HCT116 (cell line): ENCODE results near the gene ARSI. TPM values are rescaled to one million over a fixed set of nuclear protein-coding genes. Genes with fewer than 3 reads are reported as not detected.

ENCODE experiments used
- ATAC-seq: fragments of 200-7000 bp; cut with Tn5 transposase; 2 replicates; pipeline ENCODE4 v1.9.1; 2020; ENCODE audit warnings: mild to moderate bottlenecking, moderate library complexity
- BruUV-seq: library from RNA; stranded (reverse); fragments of 400-500 nt; replicated peaks from 2 replicates; lab custom pipeline; 2021; lab: Mats Ljungman, UMichigan
- CTCF ChIA-PET: fragments of 300-600 bp; sonication (Branson Sonifier 250); formaldehyde crosslinking; loops from one replicate; lab custom pipeline; 2021; ENCODE audit warnings: antibody characterized with exemption; lab: Charles Lee
- POLR2A ChIA-PET: fragments of 300-600, 350-600 bp; sonication (Branson Sonifier 250); formaldehyde crosslinking; loops from one replicate; lab custom pipeline; 2021; ENCODE audit warnings: antibody characterized with exemption; lab: Charles Lee
- RAD21 ChIA-PET, 2 experiments: fragments of 300-600 bp; sonication (Branson Sonifier 250); formaldehyde crosslinking; loops; one replicate each; lab custom pipeline; 2023; ENCODE audit warnings: low total read pairs in 2 of 2; ENCODE audit not compliant: uncharacterized antibody in 2 of 2, unreplicated experiment in 2 of 2, low non-redundant PET in 1 of 2; lab: Charles Lee
- DNase-seq: peaks from one replicate; pipeline ENCODE4 v3.0.0-alpha.2; 2010; ENCODE audit warnings: low read depth, low spot score
- H2AFZ ChIP-seq: fragments of 200-600 bp; shearing (Covaris generic), sonication (generic); 2 replicates; pipeline ENCODE4 v1.6.1; 2017; ENCODE audit warnings: low read depth, mixed run types, mixed read lengths, antibody characterized with exemption, low read length; ENCODE audit not compliant: poor library complexity, severe bottlenecking
- H3K27ac ChIP-seq: 2 replicates; pipeline ENCODE4 v1.5.1; 2012; ENCODE audit warnings: low read depth, low read length
- H3K27me3 ChIP-seq: fragments of 200-600 bp; sonication (generic); 2 replicates; pipeline ENCODE4 v1.6.1; 2016; ENCODE audit warnings: mixed run types, low read length, mixed read lengths; ENCODE audit not compliant: insufficient read depth
- H3K36me3 ChIP-seq, 2 experiments: fragments of 200-500 bp in 1 of 2; fragments of 200-600 bp in 1 of 2; sonication (Bioruptor generic) in 1 of 2; sonication (generic) in 1 of 2; 2 replicates each; pipeline versions ENCODE4 v1.5.1 to v1.6.1; 2014 to 2016; ENCODE audit warnings: low read length in 2 of 2, inconsistent platforms in 1 of 2, mixed read lengths in 1 of 2, mixed run types in 1 of 2; ENCODE audit not compliant: insufficient read depth in 2 of 2, control insufficient read depth in 1 of 2
- H3K4me1 ChIP-seq, 2 experiments: fragments of 200-600 bp in 1 of 2; sonication (generic) in 1 of 2; 2 replicates each; pipeline versions ENCODE4 v1.5.1 to v1.6.1; 2012 to 2017; ENCODE audit warnings: low read length in 2 of 2, inconsistent platforms in 1 of 2, mild to moderate bottlenecking in 1 of 2, mixed read lengths in 1 of 2, mixed run types in 1 of 2, moderate library complexity in 1 of 2; ENCODE audit not compliant: insufficient read depth in 2 of 2, control insufficient read depth in 1 of 2
- H3K4me2 ChIP-seq: fragments of 200-600 bp; sonication (generic); 2 replicates; pipeline ENCODE4 v1.6.1; 2017; ENCODE audit warnings: mixed run types, low read length, mixed read lengths
- H3K4me3 ChIP-seq, 2 experiments: fragments of 200-600 bp in 1 of 2; sonication (generic) in 1 of 2; replicated peaks in 1 of 2; 2 replicates each; pipeline ENCODE4 v1.5.1; 2011 to 2016; ENCODE audit warnings: low read length in 2 of 2, control low read depth in 1 of 2, low read depth in 1 of 2, mild to moderate bottlenecking in 1 of 2, mixed read lengths in 1 of 2, mixed run types in 1 of 2
- H3K79me2 ChIP-seq: fragments of 200-600 bp; sonication (generic); 2 replicates; pipeline ENCODE4 v1.6.1; 2017; ENCODE audit warnings: mild to moderate bottlenecking, mixed run types, low read length, moderate library complexity, mixed read lengths; ENCODE audit not compliant: insufficient read depth
- H3K9ac ChIP-seq: fragments of 200-600 bp; sonication (generic); 2 replicates; pipeline ENCODE4 v1.6.1; 2016; ENCODE audit warnings: low read length, mixed read lengths
- H3K9me2 ChIP-seq: fragments of 200-600 bp; sonication (generic), shearing (Covaris generic); 2 replicates; pipeline ENCODE4 v1.6.1; 2017; ENCODE audit warnings: mixed run types, mild to moderate bottlenecking, moderate library complexity; ENCODE audit not compliant: insufficient read depth
- H3K9me3 ChIP-seq, 2 experiments: fragments of 200-500 bp in 1 of 2; fragments of 200-600 bp in 1 of 2; sonication (Bioruptor generic) in 1 of 2; sonication (generic) in 1 of 2; 2 replicates each; pipeline ENCODE4 v1.6.1; 2014 to 2017; ENCODE audit warnings: low read length in 2 of 2, mixed read lengths in 2 of 2, inconsistent platforms in 1 of 2, low read depth in 1 of 2, mild to moderate bottlenecking in 1 of 2, mixed run types in 1 of 2, moderate library complexity in 1 of 2; ENCODE audit not compliant: control insufficient read depth in 1 of 2, insufficient read depth in 1 of 2
- H4K20me1 ChIP-seq: fragments of 200-600 bp; sonication (generic), shearing (Covaris generic); 2 replicates; pipeline ENCODE4 v1.6.1; 2017; ENCODE audit warnings: mixed run types, mild to moderate bottlenecking, moderate library complexity; ENCODE audit not compliant: insufficient read depth
- CBX3 ChIP-seq: IDR thresholded peaks from 2 replicates; pipeline ENCODE4 v1.6.1; 2012; ENCODE audit warnings: low read depth
- EGR1 ChIP-seq: IDR thresholded peaks from 2 replicates; pipeline ENCODE4 v1.6.1; 2012; ENCODE audit warnings: low read depth
- EZH2 ChIP-seq: fragments of 200-600 bp; sonication (generic); IDR thresholded peaks from 2 replicates; pipeline ENCODE4 v1.6.1; 2017; ENCODE audit warnings: antibody characterized with exemption, mixed run types
- FOSL1 ChIP-seq: IDR thresholded peaks from 2 replicates; pipeline ENCODE4 v1.6.1; 2012; ENCODE audit warnings: low read depth
- JUND ChIP-seq: IDR thresholded peaks from 2 replicates; pipeline ENCODE4 v1.6.1; 2012
- RAD21 ChIP-seq: IDR thresholded peaks from 2 replicates; pipeline ENCODE4 v1.6.1; 2012; ENCODE audit warnings: low read depth, mild to moderate bottlenecking
- SIN3A ChIP-seq: IDR thresholded peaks from 2 replicates; pipeline ENCODE4 v1.6.1; 2012; ENCODE audit warnings: low read depth
- YY1 ChIP-seq: IDR thresholded peaks from 2 replicates; pipeline ENCODE4 v1.6.1; 2011; ENCODE audit warnings: low read length, low read depth, moderate library complexity, mild to moderate bottlenecking; ENCODE audit not compliant: insufficient replicate concordance; ENCODE audit errors: extremely low read depth
- intact Hi-C: fragments of 100-400 bp; cut with micrococcal nuclease; formaldehyde crosslinking; loops from 2 replicates; pipeline ENCODE4 v1.10.0; 2022
- total RNA-seq: library from RNA; stranded (reverse); gene quantifications from one replicate; pipeline ENCODE4 v1.2.1, GENCODE V29; 2021; ENCODE audit not compliant: unreplicated experiment
- TF ChIP-seq, protein P1 (sequence below), 3 experiments: fragments of 200-600 bp in 1 of 3; sonication (generic) in 1 of 3; IDR thresholded peaks in 2 of 3; conservative IDR thresholded peaks in 1 of 3; 2 replicates each; pipeline ENCODE4 v1.5.1; 2012 to 2017; ENCODE audit warnings: low read depth in 2 of 3, low read length in 2 of 3, antibody characterized with exemption in 1 of 3, borderline replicate concordance in 1 of 3, control low read depth in 1 of 3, mild to moderate bottlenecking in 1 of 3, mixed read lengths in 1 of 3, mixed run types in 1 of 3, moderate library complexity in 1 of 3; ENCODE audit not compliant: insufficient read depth in 1 of 3
- TF ChIP-seq, protein P2 (sequence below): IDR thresholded peaks from 2 replicates; pipeline ENCODE4 v1.6.1; 2012

Gene ARSI
- total RNA-seq, 1 experiment from 2014 or later = 0.07 TPM

DNA sequence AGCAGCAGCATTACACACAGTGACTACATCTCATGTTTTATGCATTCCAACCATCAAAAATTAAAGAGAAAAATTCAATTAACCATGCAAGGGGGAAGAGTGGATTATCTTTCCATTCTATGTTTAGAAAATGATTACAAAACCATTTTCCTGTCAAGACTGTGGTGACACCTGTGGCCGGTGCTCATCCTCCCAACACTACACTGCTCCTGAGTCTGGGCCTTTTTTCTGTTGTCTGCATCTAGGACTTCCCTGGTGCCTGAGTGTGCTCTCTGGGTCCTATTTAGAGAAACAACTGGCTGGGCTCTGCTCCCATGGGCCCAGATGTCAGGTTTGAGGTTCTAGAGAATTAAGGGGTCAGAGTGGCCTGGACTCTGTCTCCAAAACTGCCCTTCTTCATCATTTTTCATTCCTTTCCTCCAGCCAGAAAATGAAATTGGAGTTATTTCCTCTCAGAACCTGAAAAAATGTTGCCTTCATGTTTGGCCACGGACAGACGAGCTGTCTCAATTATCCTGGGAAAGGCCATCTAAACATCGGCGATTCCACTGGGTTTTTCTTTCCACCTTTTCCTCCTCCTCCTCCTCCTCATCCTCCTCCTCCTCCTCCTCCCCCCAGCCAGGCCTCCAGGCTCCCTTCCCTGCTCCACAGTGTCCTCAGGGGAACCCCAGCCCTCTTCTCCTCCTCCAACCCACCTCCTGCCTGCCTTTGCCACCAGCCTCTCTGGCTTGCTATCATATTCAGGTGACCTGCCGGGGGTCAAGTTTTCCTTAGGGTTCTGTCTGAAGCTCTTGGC lies 11.4 kb upstream of the ARSI start:
- Histone ChIP-seq H3K79me2 (no peaks in the 10 kb centered on the region), H3K27ac (no peak overlapping the region), H4K20me1 (no peaks in the 10 kb centered on the region), H3K4me2 (no peak overlapping the region), H3K4me1 (peaks cover 12 to 27% of the 10 kb centered on the region in 2 experiments), H3K9me2 (no peaks in the 10 kb centered on the region), H3K9ac (no peak overlapping the region), H3K4me3 (no peak overlapping the region), H3K27me3 (no peaks in the 10 kb centered on the region), H3K9me3 (no peaks in the 10 kb centered on the region), H2AFZ (no peak overlapping the region), H3K36me3 (no peaks in the 10 kb centered on the region)
- BruUV-seq = no TSS peak
- ATAC-seq (no peak), DNase-seq (no peak)
- intact Hi-C loops = no loop called here
- CTCF ChIA-PET = no interaction called here
- TF ChIP-seq, protein P1, sequence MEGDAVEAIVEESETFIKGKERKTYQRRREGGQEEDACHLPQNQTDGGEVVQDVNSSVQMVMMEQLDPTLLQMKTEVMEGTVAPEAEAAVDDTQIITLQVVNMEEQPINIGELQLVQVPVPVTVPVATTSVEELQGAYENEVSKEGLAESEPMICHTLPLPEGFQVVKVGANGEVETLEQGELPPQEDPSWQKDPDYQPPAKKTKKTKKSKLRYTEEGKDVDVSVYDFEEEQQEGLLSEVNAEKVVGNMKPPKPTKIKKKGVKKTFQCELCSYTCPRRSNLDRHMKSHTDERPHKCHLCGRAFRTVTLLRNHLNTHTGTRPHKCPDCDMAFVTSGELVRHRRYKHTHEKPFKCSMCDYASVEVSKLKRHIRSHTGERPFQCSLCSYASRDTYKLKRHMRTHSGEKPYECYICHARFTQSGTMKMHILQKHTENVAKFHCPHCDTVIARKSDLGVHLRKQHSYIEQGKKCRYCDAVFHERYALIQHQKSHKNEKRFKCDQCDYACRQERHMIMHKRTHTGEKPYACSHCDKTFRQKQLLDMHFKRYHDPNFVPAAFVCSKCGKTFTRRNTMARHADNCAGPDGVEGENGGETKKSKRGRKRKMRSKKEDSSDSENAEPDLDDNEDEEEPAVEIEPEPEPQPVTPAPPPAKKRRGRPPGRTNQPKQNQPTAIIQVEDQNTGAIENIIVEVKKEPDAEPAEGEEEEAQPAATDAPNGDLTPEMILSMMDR (IDR thresholded peaks at IDR 0.05 in 2 of 3, conservative IDR thresholded peaks at IDR 0.05 in 1 of 3; ENCODE audit: borderline replicate concordance in 1 of 3, insufficient read depth in 1 of 3, low read depth in 2 of 3, low read length in 2 of 3) = no peak
- TF ChIP-seq EGR1 (no peak), SIN3A (no peak), FOSL1 (no peak), EZH2 (no peak), YY1 (no peak), JUND (no peak), CBX3 (no peak), RAD21 (no peak)
- TF ChIP-seq, protein P2, sequence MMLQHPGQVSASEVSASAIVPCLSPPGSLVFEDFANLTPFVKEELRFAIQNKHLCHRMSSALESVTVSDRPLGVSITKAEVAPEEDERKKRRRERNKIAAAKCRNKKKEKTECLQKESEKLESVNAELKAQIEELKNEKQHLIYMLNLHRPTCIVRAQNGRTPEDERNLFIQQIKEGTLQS = no peak
- RAD21 ChIA-PET = no interaction called here
- POLR2A ChIA-PET = no interaction called here
